Upper lobe of left lung (tissue), 4 donors: ENCODE data around the gene GPR62.

ENCODE experiments used
- EP300 ChIP-seq, 4 donors: sonication (generic); formaldehyde crosslinking; IDR thresholded peaks; one replicate each; pipeline ENCODE4 v1.5.1; 2017; ENCODE audit warnings: antibody characterized with exemption in 4 of 4, control low read depth in 2 of 4
- POLR2A ChIP-seq, 4 donors: fragments of 450-650 bp; IDR thresholded peaks; one replicate each; pipeline ENCODE4 v1.5.1; 2016 to 2017; ENCODE audit warnings: antibody characterized with exemption in 4 of 4, mild to moderate bottlenecking in 2 of 4
- TF ChIP-seq, protein P1 (sequence below), 6 experiments: fragments of 450-650 bp in 4 of 6; fragments of 200-600 bp in 2 of 6; sonication (generic) in 2 of 6; IDR thresholded peaks; one replicate each; pipeline ENCODE4 v1.5.1; 2016 to 2019; ENCODE audit warnings: antibody characterized with exemption in 6 of 6

DNA sequence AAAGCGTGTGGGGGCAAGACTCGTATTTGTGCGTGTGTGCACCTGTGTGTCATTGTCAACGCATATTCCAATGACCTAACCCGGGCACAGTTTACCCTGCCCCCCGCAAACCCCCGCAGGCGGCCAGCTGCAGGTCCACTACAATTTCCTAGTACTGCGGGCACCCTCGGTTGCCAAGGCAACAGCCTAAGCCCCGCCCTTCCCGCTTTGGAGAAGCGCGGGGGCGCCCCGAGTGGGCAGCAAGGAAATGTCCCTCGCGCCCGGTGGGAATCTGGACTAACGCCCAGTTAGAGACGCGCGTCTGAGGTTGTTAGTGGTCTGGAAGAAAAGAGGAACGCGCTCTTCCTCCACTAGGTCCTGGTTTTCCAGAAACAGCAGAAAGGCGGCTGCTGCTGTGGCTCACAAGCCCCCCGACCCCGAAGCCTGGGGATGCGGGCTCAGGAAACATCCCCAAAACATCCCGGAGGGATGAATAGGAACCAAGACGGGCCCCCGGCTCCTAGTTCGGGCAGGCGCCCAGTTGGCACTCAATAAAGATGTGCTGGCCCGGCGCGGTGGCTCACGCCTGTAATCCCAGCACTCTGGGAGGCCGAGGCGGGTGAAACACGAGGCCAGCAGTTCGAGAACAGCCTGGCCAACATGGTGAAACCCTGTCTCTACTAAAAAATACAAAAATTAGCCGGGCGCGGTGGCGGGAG lies 20.8 kb downstream of the GPR62 start:
- TF ChIP-seq POLR2A (IDR thresholded peaks at IDR 0.05), result no peak
- TF ChIP-seq, protein P1, sequence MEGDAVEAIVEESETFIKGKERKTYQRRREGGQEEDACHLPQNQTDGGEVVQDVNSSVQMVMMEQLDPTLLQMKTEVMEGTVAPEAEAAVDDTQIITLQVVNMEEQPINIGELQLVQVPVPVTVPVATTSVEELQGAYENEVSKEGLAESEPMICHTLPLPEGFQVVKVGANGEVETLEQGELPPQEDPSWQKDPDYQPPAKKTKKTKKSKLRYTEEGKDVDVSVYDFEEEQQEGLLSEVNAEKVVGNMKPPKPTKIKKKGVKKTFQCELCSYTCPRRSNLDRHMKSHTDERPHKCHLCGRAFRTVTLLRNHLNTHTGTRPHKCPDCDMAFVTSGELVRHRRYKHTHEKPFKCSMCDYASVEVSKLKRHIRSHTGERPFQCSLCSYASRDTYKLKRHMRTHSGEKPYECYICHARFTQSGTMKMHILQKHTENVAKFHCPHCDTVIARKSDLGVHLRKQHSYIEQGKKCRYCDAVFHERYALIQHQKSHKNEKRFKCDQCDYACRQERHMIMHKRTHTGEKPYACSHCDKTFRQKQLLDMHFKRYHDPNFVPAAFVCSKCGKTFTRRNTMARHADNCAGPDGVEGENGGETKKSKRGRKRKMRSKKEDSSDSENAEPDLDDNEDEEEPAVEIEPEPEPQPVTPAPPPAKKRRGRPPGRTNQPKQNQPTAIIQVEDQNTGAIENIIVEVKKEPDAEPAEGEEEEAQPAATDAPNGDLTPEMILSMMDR (IDR thresholded peaks at IDR 0.05), result peak in 1 of 6 experiments; percentile 25
- no peak for TF ChIP-seq EP300 (IDR thresholded peaks at IDR 0.05)
